Loucy (cell line): Measurements from ENCODE around the gene CYFIP2.
A peak's percentile ranks its signal among the peaks of the same experiment; 100 is the strongest.

Source experiments
- H2AFZ ChIP-seq: fragments of 200-600 bp; sonication (generic); 2 replicates; pipeline ENCODE4 v1.6.0; 2016; ENCODE audit warnings: antibody characterized with exemption, mild to moderate bottlenecking, low read length, moderate library complexity
- H3F3A ChIP-seq: fragments of 200-600 bp; 2 replicates; pipeline ENCODE4 v1.6.0; 2016; ENCODE audit warnings: antibody characterized with exemption, low read depth, mild to moderate bottlenecking
- H3K27me3 ChIP-seq: fragments of 200-600 bp; sonication (generic); 2 replicates; pipeline ENCODE4 v1.6.1; 2014; ENCODE audit warnings: low read length, mild to moderate bottlenecking; ENCODE audit not compliant: insufficient read depth, poor library complexity, severe bottlenecking
- H3K36me3 ChIP-seq: fragments of 200-600 bp; sonication (generic); 2 replicates; pipeline ENCODE4 v1.6.1; 2016; ENCODE audit warnings: low read length; ENCODE audit not compliant: insufficient read depth
- H3K4me1 ChIP-seq: fragments of 200-600 bp; sonication (generic); 2 replicates; pipeline ENCODE4 v1.5.1; 2014; ENCODE audit warnings: low read length, mild to moderate bottlenecking; ENCODE audit not compliant: insufficient read depth, poor library complexity, severe bottlenecking
- H3K4me2 ChIP-seq: fragments of 200-600 bp; sonication (generic); 2 replicates; pipeline ENCODE4 v1.6.0; 2014; ENCODE audit warnings: antibody characterized with exemption, low read length, low read depth, mild to moderate bottlenecking; ENCODE audit not compliant: poor library complexity, severe bottlenecking
- H3K4me3 ChIP-seq: fragments of 200-600 bp; sonication (generic); 2 replicates; pipeline ENCODE4 v1.5.1; 2014; ENCODE audit warnings: low read length, mild to moderate bottlenecking, mixed read lengths; ENCODE audit not compliant: poor library complexity, severe bottlenecking
- H3K79me2 ChIP-seq: fragments of 200-600 bp; sonication (generic); 2 replicates; pipeline ENCODE4 v1.6.1; 2014; ENCODE audit warnings: low read length; ENCODE audit not compliant: insufficient read depth
- H3K9ac ChIP-seq: fragments of 200-600 bp; sonication (generic); 2 replicates; pipeline ENCODE4 v1.6.0; 2014; ENCODE audit warnings: mild to moderate bottlenecking, low read depth, low read length, moderate library complexity; ENCODE audit not compliant: poor library complexity, severe bottlenecking
- H3K9me2 ChIP-seq: fragments of 200-600 bp; sonication (generic); replicated peaks from 2 replicates; pipeline ENCODE4 v1.6.1; 2016; ENCODE audit warnings: low read depth, low read length, mixed read lengths
- H3K9me3 ChIP-seq: fragments of 200-600 bp; sonication (generic); 2 replicates; pipeline ENCODE4 v1.6.1; 2014; ENCODE audit warnings: mild to moderate bottlenecking, antibody characterized with exemption, low read length, low read depth; ENCODE audit not compliant: insufficient read depth
- H4K20me1 ChIP-seq: fragments of 200-600 bp; sonication (generic); 2 replicates; pipeline ENCODE4 v1.6.0; 2014; ENCODE audit warnings: antibody characterized with exemption, low read length, mild to moderate bottlenecking; ENCODE audit not compliant: insufficient read depth, poor library complexity, severe bottlenecking
- CTCF ChIP-seq: fragments of 200-600 bp; sonication (generic); conservative IDR thresholded peaks from 2 replicates; pipeline ENCODE4 v1.5.1; 2014; ENCODE audit warnings: mild to moderate bottlenecking, antibody characterized with exemption, low read length
- EZH2phosphoT487 ChIP-seq: fragments of 200-600 bp; IDR thresholded peaks from 2 replicates; pipeline ENCODE4 v1.6.1; 2018; ENCODE audit warnings: antibody characterized with exemption, mild to moderate bottlenecking, moderate library complexity, borderline replicate concordance

The CYFIP2 gene

GRCh38 chr5:157328277-157328912 is 62.5 kb downstream of the CYFIP2 start:
- H3K4me3 ChIP-seq: no peak overlapping the region
- H3K9ac ChIP-seq: no peak overlapping the region
- no peak for TF ChIP-seq EZH2phosphoT487
- TF ChIP-seq CTCF: peak; percentile 66
- H3K27me3 ChIP-seq: no peaks in the 10 kb centered on the region
- no peak overlapping the region for H2AFZ ChIP-seq
- no peaks in the 10 kb centered on the region for H3K4me1 ChIP-seq
- no peaks in the 10 kb centered on the region for H3F3A ChIP-seq
- no peaks in the 10 kb centered on the region for H3K9me3 ChIP-seq
- no peak overlapping the region for H3K4me2 ChIP-seq
- no peaks in the 10 kb centered on the region for H3K9me2 ChIP-seq
- peaks cover 89% of the 10 kb centered on the region; the same call in 1 of the 2 replicates for H3K36me3 ChIP-seq
- H4K20me1 ChIP-seq: peaks cover 4% of the 10 kb centered on the region
- H3K79me2 ChIP-seq: no peaks in the 10 kb centered on the region

GRCh38 chr5:157331807-157332206 is 65.9 kb downstream of the CYFIP2 start:
- TF ChIP-seq EZH2phosphoT487 (no peak), CTCF (no peak)
- Histone ChIP-seq H3K9me3 (no peaks in the 10 kb centered on the region), H4K20me1 (peaks cover 4% of the 10 kb centered on the region), H3K4me1 (no peaks in the 10 kb centered on the region), H2AFZ (no peak overlapping the region), H3K9ac (no peak overlapping the region), H3K4me3 (no peak overlapping the region), H3F3A (no peaks in the 10 kb centered on the region), H3K27me3 (no peaks in the 10 kb centered on the region), H3K79me2 (no peaks in the 10 kb centered on the region), H3K36me3 (peaks cover 81% of the 10 kb centered on the region; the same call in 1 of the 2 replicates), H3K4me2 (no peak overlapping the region), H3K9me2 (no peaks in the 10 kb centered on the region)

- H3K27me3 ChIP-seq: no peaks in the 10 kb centered on the region
- no peak overlapping the region for H3K9ac ChIP-seq
- no peaks in the 10 kb centered on the region for H3F3A ChIP-seq
- no peak overlapping the region for H3K4me3 ChIP-seq
- H3K9me2 ChIP-seq: no peaks in the 10 kb centered on the region
- H3K9me3 ChIP-seq: no peaks in the 10 kb centered on the region
- TF ChIP-seq CTCF: no peak
- TF ChIP-seq EZH2phosphoT487: no peak
- no peaks in the 10 kb centered on the region for H3K79me2 ChIP-seq
- peaks cover 88% of the 10 kb centered on the region; the same call in 1 of the 2 replicates for H3K36me3 ChIP-seq
- no peak overlapping the region for H2AFZ ChIP-seq
- H4K20me1 ChIP-seq: no peaks in the 10 kb centered on the region
- H3K4me2 ChIP-seq: no peak overlapping the region
- no peaks in the 10 kb centered on the region for H3K4me1 ChIP-seq
Measured at GRCh38 chr5:157335534-157336422, 69.9 kb downstream of the CYFIP2 start.
